ENCODE results near the gene RMND5B.
"Not testable (repeated sequence)": the region's sequence is repeated elsewhere in the genome, so short reads cannot be mapped to it uniquely, and the experiment has no call there.

RMND5B gene

GRCh38 chr5:178130576-178131445 is at the start of gene RMND5B:
TSS of gene RMND5B (plus strand) at chr5:178131014. CDS start at chr5:178138120, 7,106 bp downstream.
- peak; percentile 71 to 78 for DNase-seq (ENCODE audit: low read depth in 1 of 2, low spot score in 1 of 2)

- DNase-seq (ENCODE audit: low read depth in 1 of 2, low spot score in 1 of 2), result no peak
Observed at GRCh38 chr5:178081571-178082243, 49.1 kb upstream of the RMND5B start.

- no peak for DNase-seq (ENCODE audit: low read depth in 1 of 2, low spot score in 1 of 2)
Observed at GRCh38 chr5:178083922-178084321, 46.9 kb upstream of the RMND5B start.

- DNase-seq (ENCODE audit: low read depth in 1 of 2, low spot score in 1 of 2), result no peak
Observed at GRCh38 chr5:178085316-178085715, 45.5 kb upstream of the RMND5B start.

- DNase-seq (ENCODE audit: low read depth in 1 of 2, low spot score in 1 of 2), result no peak
Observed at GRCh38 chr5:178086266-178086665, 44.5 kb upstream of the RMND5B start.

GRCh38 chr5:178087199-178087598 is 43.6 kb upstream of the RMND5B start:
- DNase-seq (ENCODE audit: low read depth in 1 of 2, low spot score in 1 of 2), result not testable (repeated sequence)

- DNase-seq (ENCODE audit: low read depth in 1 of 2, low spot score in 1 of 2), result no peak
Observed at GRCh38 chr5:178090856-178091255, 40.0 kb upstream of the RMND5B start.

GRCh38 chr5:178093134-178093533 is 37.7 kb upstream of the RMND5B start:
- no peak for DNase-seq (ENCODE audit: low read depth in 1 of 2, low spot score in 1 of 2)

- no peak for DNase-seq (ENCODE audit: low read depth in 1 of 2, low spot score in 1 of 2)
Observed at GRCh38 chr5:178094345-178094744, 36.5 kb upstream of the RMND5B start.

GRCh38 chr5:178098685-178099084 is 32.1 kb upstream of the RMND5B start:
- no peak for DNase-seq (ENCODE audit: low read depth in 1 of 2, low spot score in 1 of 2)

- DNase-seq (ENCODE audit: low read depth in 1 of 2, low spot score in 1 of 2), result no peak
Observed at GRCh38 chr5:178103612-178104011, 27.2 kb upstream of the RMND5B start.

- no peak for DNase-seq (ENCODE audit: low read depth in 1 of 2, low spot score in 1 of 2)
Observed at GRCh38 chr5:178104492-178104891, 26.3 kb upstream of the RMND5B start.

- DNase-seq (ENCODE audit: low read depth in 1 of 2, low spot score in 1 of 2), result no peak
Observed at GRCh38 chr5:178106086-178106485, 24.7 kb upstream of the RMND5B start.

GRCh38 chr5:178106556-178107239 is 24.1 kb upstream of the RMND5B start:
- DNase-seq (ENCODE audit: low read depth in 1 of 2, low spot score in 1 of 2), result no peak

- no peak for DNase-seq (ENCODE audit: low read depth in 1 of 2, low spot score in 1 of 2)
Observed at GRCh38 chr5:178107756-178108310, 23.0 kb upstream of the RMND5B start.

GRCh38 chr5:178108446-178108845 is 22.4 kb upstream of the RMND5B start:
- no peak for DNase-seq (ENCODE audit: low read depth in 1 of 2, low spot score in 1 of 2)

- DNase-seq (ENCODE audit: low read depth in 1 of 2, low spot score in 1 of 2), result no peak
Observed at GRCh38 chr5:178108966-178109365, 21.8 kb upstream of the RMND5B start.

- DNase-seq (ENCODE audit: low read depth in 1 of 2, low spot score in 1 of 2), result no peak
Observed at GRCh38 chr5:178110511-178110910, 20.3 kb upstream of the RMND5B start.

GRCh38 chr5:178111925-178112324 is 18.9 kb upstream of the RMND5B start:
- DNase-seq (ENCODE audit: low read depth in 1 of 2, low spot score in 1 of 2), result no peak

GRCh38 chr5:178112545-178112944 is 18.3 kb upstream of the RMND5B start:
- DNase-seq (ENCODE audit: low read depth in 1 of 2, low spot score in 1 of 2), result no peak

GRCh38 chr5:178113141-178113787 is 17.6 kb upstream of the RMND5B start, which contains the start of gene N4BP3:
TSS of gene N4BP3 (plus strand) at chr5:178113532. CDS start at chr5:178119584, 6,052 bp downstream.
- peak; percentile 68 to 79 for DNase-seq (ENCODE audit: low read depth in 1 of 2, low spot score in 1 of 2)

All from stimulated activated CD4-positive, alpha-beta T cell treated with anti-CD3 and anti-CD28 coated beads, Interleukin-15, amount 100 ng/mL, for 1 hour (primary cell).